GM12878 (cell line): Measurements from ENCODE around the gene MRGPRG.

Experiments used
- BHLHE40 ChIP-seq, 2 experiments: fragments of 450-650 bp in 1 of 2; IDR thresholded peaks; 2 replicates each; pipeline ENCODE4 v1.6.1; 2011 to 2017; ENCODE audit warnings: low read depth in 2 of 2, borderline replicate concordance in 1 of 2, improper control_type of control experiment in 1 of 2, low read length in 1 of 2, mild to moderate bottlenecking in 1 of 2
- CBFB ChIP-seq: IDR thresholded peaks from 2 replicates; pipeline ENCODE4 v1.6.1; 2016; ENCODE audit warnings: antibody characterized with exemption, low read depth
- CEBPB ChIP-seq, 2 experiments: fragments of 150-350 bp in 1 of 2; IDR thresholded peaks; 2 replicates each; pipeline ENCODE4 v1.6.1; 2012 to 2014; ENCODE audit warnings: low read depth in 2 of 2, low read length in 2 of 2, borderline replicate concordance in 1 of 2, inconsistent platforms in 1 of 2
- CTCF ChIP-seq, 3 experiments: IDR thresholded peaks in 2 of 3; conservative IDR thresholded peaks in 1 of 3; 2 replicates each; pipeline ENCODE4 v1.5.1; 2011; ENCODE audit warnings: low read depth in 3 of 3, low read length in 3 of 3, mild to moderate bottlenecking in 3 of 3, control low read depth in 2 of 3, moderate library complexity in 2 of 3, inconsistent platforms in 1 of 3, mixed read lengths in 1 of 3; ENCODE audit not compliant: control insufficient read depth in 2 of 3, insufficient read depth in 1 of 3; ENCODE audit errors: extremely low read depth in 1 of 3
- ETV6 ChIP-seq, 2 experiments: fragments of 450-650 bp in 1 of 2; IDR thresholded peaks in 1 of 2; conservative IDR thresholded peaks in 1 of 2; 2 replicates each; pipeline ENCODE4 v1.6.1; 2014; ENCODE audit warnings: antibody characterized with exemption in 1 of 2, borderline replicate concordance in 1 of 2, low read depth in 1 of 2, mild to moderate bottlenecking in 1 of 2, moderate library complexity in 1 of 2
- FOXM1 ChIP-seq: IDR thresholded peaks from 2 replicates; pipeline ENCODE4 v1.6.1; 2012; ENCODE audit warnings: low read depth, mild to moderate bottlenecking, inconsistent platforms, low read length, moderate library complexity
- GATAD2B ChIP-seq: fragments of 450-650 bp; conservative IDR thresholded peaks from 2 replicates; pipeline ENCODE4 v1.6.1; 2017; ENCODE audit warnings: low read depth, mild to moderate bottlenecking, moderate library complexity
- IKZF1 ChIP-seq: fragments of 450-650 bp; conservative IDR thresholded peaks from 2 replicates; pipeline ENCODE4 v1.6.1; 2017; ENCODE audit warnings: antibody characterized with exemption, mild to moderate bottlenecking
- NR2C1 ChIP-seq: fragments of 450-650 bp; IDR thresholded peaks from 2 replicates; pipeline ENCODE4 v1.6.1; 2017; ENCODE audit warnings: antibody characterized with exemption, mild to moderate bottlenecking, moderate library complexity
- RUNX3 ChIP-seq: IDR thresholded peaks from 2 replicates; pipeline ENCODE4 v1.6.1; 2012; ENCODE audit warnings: low read length, inconsistent platforms
- SIN3A ChIP-seq: IDR thresholded peaks from 2 replicates; pipeline ENCODE4 v1.6.1; 2012; ENCODE audit warnings: low read depth, low read length, improper control_type of control experiment
- STAT1 ChIP-seq: fragments of 450-650 bp; conservative IDR thresholded peaks from 2 replicates; pipeline ENCODE4 v1.6.1; 2014; ENCODE audit warnings: antibody characterized with exemption, mild to moderate bottlenecking
- TBL1XR1 ChIP-seq: IDR thresholded peaks from 2 replicates; pipeline ENCODE4 v1.6.1; 2012; ENCODE audit warnings: low read depth, low read length, improper control_type of control experiment

- TF ChIP-seq CTCF (IDR thresholded peaks at IDR 0.05 in 2 of 3, conservative IDR thresholded peaks at IDR 0.05 in 1 of 3; ENCODE audit: control insufficient read depth in 2 of 3, extremely low read depth in 1 of 3, insufficient read depth in 1 of 3, low read depth in 3 of 3, low read length in 3 of 3): no peak
- no peak for TF ChIP-seq RUNX3
- TF ChIP-seq CEBPB (IDR thresholded peaks at IDR 0.05; ENCODE audit: borderline replicate concordance in 1 of 2, low read depth in 2 of 2, low read length in 2 of 2): no peak
- TF ChIP-seq FOXM1: no peak
- no peak for TF ChIP-seq NR2C1
- TF ChIP-seq SIN3A: no peak
- no peak for TF ChIP-seq BHLHE40 (IDR thresholded peaks at IDR 0.05; ENCODE audit: borderline replicate concordance in 1 of 2, low read depth in 2 of 2, low read length in 1 of 2)
- TF ChIP-seq STAT1: no peak
- no peak for TF ChIP-seq IKZF1
- no peak for TF ChIP-seq CBFB
- no peak for TF ChIP-seq TBL1XR1
- no peak for TF ChIP-seq GATAD2B
- no peak for TF ChIP-seq ETV6 (conservative IDR thresholded peaks at IDR 0.05 in 1 of 2, IDR thresholded peaks at IDR 0.05 in 1 of 2; ENCODE audit: borderline replicate concordance in 1 of 2, low read depth in 1 of 2)
These were observed 13.1 kb downstream of the MRGPRG start for GRCh38 chr11:3205261-3206155.
